NB4 (cell line): ENCODE measurements around the gene ASXL1.

Source experiments
- DNase-seq: peaks from one replicate; pipeline ENCODE4 v3.0.0; 2010; ENCODE audit warnings: low read depth
- H3K4me3 ChIP-seq: one replicate; pipeline ENCODE4 v1.5.1; 2011; ENCODE audit warnings: mild to moderate bottlenecking, low read depth, low read length, moderate library complexity
- MYC ChIP-seq: IDR thresholded peaks from 2 replicates; pipeline ENCODE4 v1.6.1; 2011; ENCODE audit warnings: low read depth, low read length
- POLR2A ChIP-seq: IDR thresholded peaks from 2 replicates; pipeline ENCODE4 v1.6.1; 2011; ENCODE audit warnings: mild to moderate bottlenecking; ENCODE audit not compliant: insufficient read length; ENCODE audit errors: extremely low read depth
- TF ChIP-seq, protein P1 (sequence below): IDR thresholded peaks from 2 replicates; pipeline ENCODE4 v1.6.1; 2011; ENCODE audit warnings: low read depth, low read length
- TF ChIP-seq, protein P2 (sequence below): IDR thresholded peaks from one replicate; pipeline ENCODE4 v1.5.1; 2012; ENCODE audit warnings: low read depth, low read length

Gene ASXL1

GRCh38 chr20:32327087-32327681 lies 30.9 kb upstream of the ASXL1 start:
- TF ChIP-seq, protein P1, sequence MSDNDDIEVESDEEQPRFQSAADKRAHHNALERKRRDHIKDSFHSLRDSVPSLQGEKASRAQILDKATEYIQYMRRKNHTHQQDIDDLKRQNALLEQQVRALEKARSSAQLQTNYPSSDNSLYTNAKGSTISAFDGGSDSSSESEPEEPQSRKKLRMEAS = no peak
- TF ChIP-seq POLR2A (no peak), MYC (no peak)
- TF ChIP-seq, protein P2, sequence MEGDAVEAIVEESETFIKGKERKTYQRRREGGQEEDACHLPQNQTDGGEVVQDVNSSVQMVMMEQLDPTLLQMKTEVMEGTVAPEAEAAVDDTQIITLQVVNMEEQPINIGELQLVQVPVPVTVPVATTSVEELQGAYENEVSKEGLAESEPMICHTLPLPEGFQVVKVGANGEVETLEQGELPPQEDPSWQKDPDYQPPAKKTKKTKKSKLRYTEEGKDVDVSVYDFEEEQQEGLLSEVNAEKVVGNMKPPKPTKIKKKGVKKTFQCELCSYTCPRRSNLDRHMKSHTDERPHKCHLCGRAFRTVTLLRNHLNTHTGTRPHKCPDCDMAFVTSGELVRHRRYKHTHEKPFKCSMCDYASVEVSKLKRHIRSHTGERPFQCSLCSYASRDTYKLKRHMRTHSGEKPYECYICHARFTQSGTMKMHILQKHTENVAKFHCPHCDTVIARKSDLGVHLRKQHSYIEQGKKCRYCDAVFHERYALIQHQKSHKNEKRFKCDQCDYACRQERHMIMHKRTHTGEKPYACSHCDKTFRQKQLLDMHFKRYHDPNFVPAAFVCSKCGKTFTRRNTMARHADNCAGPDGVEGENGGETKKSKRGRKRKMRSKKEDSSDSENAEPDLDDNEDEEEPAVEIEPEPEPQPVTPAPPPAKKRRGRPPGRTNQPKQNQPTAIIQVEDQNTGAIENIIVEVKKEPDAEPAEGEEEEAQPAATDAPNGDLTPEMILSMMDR = no peak
- no peak for DNase-seq
- H3K4me3 ChIP-seq = no peak overlapping the region

DNA sequence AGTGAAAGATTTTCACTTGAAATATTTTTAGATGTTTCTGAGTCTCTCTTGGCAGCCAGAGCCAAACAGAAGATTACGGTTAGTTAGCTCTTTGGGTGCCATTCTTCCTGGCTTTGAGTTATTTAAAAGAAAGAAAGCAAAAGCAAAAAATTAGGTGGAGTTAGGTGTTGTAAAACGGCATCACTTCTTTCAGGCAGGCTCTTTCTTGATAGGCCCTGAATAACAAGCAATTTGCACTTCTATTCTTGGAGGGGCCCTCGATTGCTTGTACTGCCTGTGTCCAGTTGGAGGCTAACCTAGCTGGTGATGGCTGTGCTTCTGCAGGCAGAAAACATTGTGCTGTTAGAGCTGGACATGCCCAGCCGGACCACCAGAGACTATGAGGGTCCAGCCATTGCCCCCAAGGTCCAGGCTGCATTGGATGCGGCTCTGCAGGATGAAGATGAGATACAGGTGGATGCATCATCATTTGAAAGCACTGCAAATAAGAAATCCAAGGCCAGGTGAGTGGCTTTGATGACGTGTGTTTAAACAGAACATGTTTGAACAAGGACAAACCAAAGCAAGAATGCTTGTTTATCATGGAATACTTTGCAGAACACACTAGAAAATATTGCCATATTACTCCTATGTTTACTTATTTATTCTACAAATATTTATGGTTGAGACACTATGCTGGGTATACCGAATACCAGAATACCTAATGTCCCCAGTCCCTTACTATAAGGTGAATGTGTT lies 28.1 kb upstream of the ASXL1 start:
- TF ChIP-seq POLR2A (no peak), MYC (no peak)
- TF ChIP-seq, protein P2 = no peak
- TF ChIP-seq, protein P1 = no peak
- no peak overlapping the region for H3K4me3 ChIP-seq
- DNase-seq = no peak

DNA sequence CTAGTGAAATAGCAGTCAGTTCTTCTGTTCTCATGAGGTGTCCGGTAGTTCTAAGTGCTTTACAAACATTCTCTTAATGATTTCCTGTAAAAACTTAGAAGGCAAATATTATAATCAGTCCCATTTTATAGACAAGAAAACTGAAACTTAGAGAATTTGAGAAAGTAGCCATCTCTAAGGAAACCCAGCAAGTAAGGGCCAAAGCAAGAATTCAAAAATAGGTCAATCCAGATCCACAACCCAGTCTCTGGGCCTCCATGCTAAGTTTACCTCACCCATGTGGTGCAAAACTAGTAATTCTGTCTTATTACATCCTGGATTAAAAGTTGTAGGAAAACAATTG lies 27.6 kb upstream of the ASXL1 start:
- H3K4me3 ChIP-seq = no peak overlapping the region
- DNase-seq = no peak
- TF ChIP-seq POLR2A = no peak
- TF ChIP-seq, protein P2 = no peak

GRCh38 chr20:32332614-32333013 lies 25.5 kb upstream of the ASXL1 start:
- no peak for DNase-seq
- H3K4me3 ChIP-seq = no peak overlapping the region
- no peak for TF ChIP-seq POLR2A
- TF ChIP-seq, protein P1 = no peak

DNA sequence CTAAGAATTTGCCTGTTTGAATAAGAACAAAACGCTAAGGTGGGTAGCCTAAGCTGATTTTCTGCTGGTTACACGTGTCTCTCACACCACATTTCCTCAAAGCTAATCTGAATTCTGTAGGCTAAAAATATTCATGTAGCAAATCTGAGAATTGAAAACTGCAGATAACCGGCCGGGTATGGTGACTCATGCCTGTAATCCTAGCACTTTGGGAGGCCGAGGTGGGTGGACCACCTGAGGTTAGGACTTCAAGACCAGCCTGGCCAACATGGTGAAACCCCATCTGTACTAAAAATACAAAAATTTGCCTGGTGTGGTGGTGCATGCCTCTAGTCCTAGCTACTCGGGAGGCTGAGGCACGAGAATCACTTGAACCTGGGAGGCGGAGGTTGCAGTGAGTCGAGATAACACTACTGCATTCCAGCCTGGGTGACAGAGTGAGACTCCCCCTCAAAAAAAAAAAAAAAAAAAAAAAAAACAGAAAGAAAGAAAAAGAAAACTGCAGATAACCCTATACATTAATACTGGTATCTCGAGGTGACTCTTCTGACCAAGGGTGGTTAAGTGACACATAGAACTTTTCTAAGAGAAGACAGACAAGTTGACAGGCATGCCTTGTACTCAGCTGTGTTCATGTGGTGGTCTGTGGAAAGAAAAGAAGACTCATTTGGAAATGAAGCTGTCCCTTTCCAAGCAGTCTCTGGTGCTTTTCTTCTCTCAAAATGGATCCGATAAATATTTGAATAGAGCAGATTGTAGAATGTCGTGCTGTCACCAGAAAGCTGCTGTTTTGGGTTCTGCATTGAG lies 24.7 kb upstream of the ASXL1 start:
- DNase-seq = no peak
- no peak overlapping the region for H3K4me3 ChIP-seq
- TF ChIP-seq POLR2A (no peak), MYC (no peak)
- TF ChIP-seq, protein P1 = no peak
- TF ChIP-seq, protein P2 = no peak

- TF ChIP-seq, protein P2 = no peak
- TF ChIP-seq MYC = no peak
- TF ChIP-seq POLR2A = no peak
- TF ChIP-seq, protein P1 = no peak
- DNase-seq = peak; percentile 14
- H3K4me3 ChIP-seq = no peak overlapping the region
Observed at GRCh38 chr20:32333988-32334885, 23.9 kb upstream of the ASXL1 start.
